Measurements from ENCODE around the gene ARPIN. TPM values are rescaled to one million over a fixed set of nuclear protein-coding genes. Genes with fewer than 3 reads are reported as not detected.

ARPIN gene
- total RNA-seq, 1 experiment from 2014 or later = 8.8 TPM

DNA sequence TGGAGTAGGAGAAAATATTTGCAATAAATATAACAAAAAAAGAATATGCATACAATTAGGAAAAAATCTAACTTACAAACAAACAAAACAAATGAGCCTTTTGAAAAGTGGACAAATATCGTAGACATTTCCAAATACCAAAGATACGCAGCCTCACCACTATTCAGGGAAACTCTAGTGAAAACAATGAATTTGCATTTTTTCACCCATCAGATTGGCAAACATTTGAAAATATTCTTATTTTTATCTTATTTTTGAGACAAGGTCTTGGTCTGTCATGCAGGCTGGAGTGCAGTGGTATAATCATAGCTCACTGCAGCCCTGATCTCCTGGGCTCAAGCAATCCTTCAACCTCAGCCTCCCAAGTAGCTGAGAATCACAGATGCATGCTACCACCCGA is 34.4 kb downstream of the ARPIN start:
- no peak for ATAC-seq
- ChIA-PET POLR2A (no interaction called here), RAD21 (ENCODE audit: low non-redundant PET in 1 of 2, low total read pairs in 2 of 2, uncharacterized antibody in 2 of 2, unreplicated experiment in 2 of 2) (no interaction called here), CTCF (interaction anchor here (5.0 kb wide), 1 partner anchor 117 kb away, joined by 164 read pairs; no protein-coding TSS in a partner anchor)
- no peaks in the 10 kb centered on the region for H3K27me3 ChIP-seq (ENCODE audit: insufficient read depth, low read length)
- no peak overlapping the region for H3K27ac ChIP-seq (ENCODE audit: low read depth, low read length)
- no peaks in the 10 kb centered on the region for H3K79me2 ChIP-seq (ENCODE audit: insufficient read depth, low read length)
- DNase-seq (ENCODE audit: low read depth, low spot score) = no peak
- BruUV-seq (replicated peaks) = no TSS peak
- no peaks in the 10 kb centered on the region for H4K20me1 ChIP-seq (ENCODE audit: insufficient read depth)
- no peak overlapping the region for H2AFZ ChIP-seq (ENCODE audit: low read depth, low read length, poor library complexity, severe bottlenecking)
- intact Hi-C loops (cut with micrococcal nuclease) = no loop called here
- H3K9me3 ChIP-seq (ENCODE audit: control insufficient read depth in 1 of 2, insufficient read depth in 1 of 2, low read depth in 1 of 2, low read length in 2 of 2) = no peaks in the 10 kb centered on the region
- TF ChIP-seq YY1 (IDR thresholded peaks at IDR 0.05; ENCODE audit: extremely low read depth, insufficient replicate concordance, low read depth, low read length) (no peak), CBX3 (IDR thresholded peaks at IDR 0.05; ENCODE audit: low read depth) (no peak), EGR1 (IDR thresholded peaks at IDR 0.05; ENCODE audit: low read depth) (no peak)
- TF ChIP-seq, protein P1, sequence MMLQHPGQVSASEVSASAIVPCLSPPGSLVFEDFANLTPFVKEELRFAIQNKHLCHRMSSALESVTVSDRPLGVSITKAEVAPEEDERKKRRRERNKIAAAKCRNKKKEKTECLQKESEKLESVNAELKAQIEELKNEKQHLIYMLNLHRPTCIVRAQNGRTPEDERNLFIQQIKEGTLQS (IDR thresholded peaks at IDR 0.05) = no peak
- no peaks in the 10 kb centered on the region for H3K4me1 ChIP-seq (ENCODE audit: control insufficient read depth in 1 of 2, insufficient read depth in 2 of 2, low read length in 2 of 2)
- peaks cover 21 to 24% of the 10 kb centered on the region in 2 experiments for H3K36me3 ChIP-seq (ENCODE audit: control insufficient read depth in 1 of 2, insufficient read depth in 2 of 2, low read length in 2 of 2)
- H3K9ac ChIP-seq (ENCODE audit: low read length) = no peak overlapping the region
- H3K9me2 ChIP-seq (ENCODE audit: insufficient read depth) = no peaks in the 10 kb centered on the region
- no peak overlapping the region for H3K4me3 ChIP-seq (replicated peaks in 1 of 2; ENCODE audit: low read depth in 1 of 2, low read length in 2 of 2)
- H3K4me2 ChIP-seq (ENCODE audit: low read length) = no peak overlapping the region

DNA sequence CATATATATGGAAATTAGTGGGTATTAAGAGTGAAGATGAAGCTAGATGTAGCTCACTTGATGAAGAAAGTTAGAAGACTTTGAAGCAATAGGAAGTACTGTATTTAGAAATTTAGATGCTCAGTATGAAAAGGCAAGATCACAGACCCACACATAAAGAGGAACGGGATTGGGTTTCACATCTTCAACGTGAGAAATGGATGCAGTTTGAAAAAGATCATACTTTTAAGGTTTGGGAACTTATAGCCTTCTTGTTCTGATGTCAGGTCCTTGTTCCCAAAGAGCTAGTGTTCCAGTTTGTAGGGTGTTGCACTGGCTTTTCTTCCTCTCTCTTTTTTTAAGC is 35.7 kb downstream of the ARPIN start:
- Histone ChIP-seq H3K9me3 (ENCODE audit: control insufficient read depth in 1 of 2, insufficient read depth in 1 of 2, low read depth in 1 of 2, low read length in 2 of 2) (no peaks in the 10 kb centered on the region), H2AFZ (ENCODE audit: low read depth, low read length, poor library complexity, severe bottlenecking) (no peak overlapping the region), H3K4me2 (ENCODE audit: low read length) (no peak overlapping the region), H3K9me2 (ENCODE audit: insufficient read depth) (no peaks in the 10 kb centered on the region), H3K4me1 (ENCODE audit: control insufficient read depth in 1 of 2, insufficient read depth in 2 of 2, low read length in 2 of 2) (no peaks in the 10 kb centered on the region), H3K4me3 (replicated peaks in 1 of 2; ENCODE audit: low read depth in 1 of 2, low read length in 2 of 2) (no peak overlapping the region), H4K20me1 (ENCODE audit: insufficient read depth) (no peaks in the 10 kb centered on the region), H3K27me3 (ENCODE audit: insufficient read depth, low read length) (no peaks in the 10 kb centered on the region), H3K79me2 (ENCODE audit: insufficient read depth, low read length) (no peaks in the 10 kb centered on the region), H3K9ac (ENCODE audit: low read length) (no peak overlapping the region), H3K27ac (ENCODE audit: low read depth, low read length) (no peak overlapping the region), H3K36me3 (ENCODE audit: control insufficient read depth in 1 of 2, insufficient read depth in 2 of 2, low read length in 2 of 2) (peaks cover 18 to 21% of the 10 kb centered on the region in 2 experiments)
- DNase-seq (ENCODE audit: low read depth, low spot score) (no peak), ATAC-seq (no peak)
- BruUV-seq (replicated peaks) = no TSS peak
- ChIA-PET CTCF (interaction anchor here (0.8 to 5.0 kb wide), 5 partner anchors 11 to 137 kb away, joined by 3 to 164 read pairs (median 4); partner anchors contain the start of gene MESP1), POLR2A (no interaction called here), RAD21 (ENCODE audit: low non-redundant PET in 1 of 2, low total read pairs in 2 of 2, uncharacterized antibody in 2 of 2, unreplicated experiment in 2 of 2) (no interaction called here)
- TF ChIP-seq ZFX (IDR thresholded peaks at IDR 0.05) (no peak), TCF7L2 (IDR thresholded peaks at IDR 0.05; ENCODE audit: borderline replicate concordance, extremely low read depth, insufficient read depth, insufficient read length) (no peak), JUND (IDR thresholded peaks at IDR 0.05) (no peak), ZNF274 (IDR thresholded peaks at IDR 0.05; ENCODE audit: low read depth, low read length) (no peak)
- TF ChIP-seq, protein P1 (IDR thresholded peaks at IDR 0.05) = no peak
- intact Hi-C loops (cut with micrococcal nuclease) = no loop called here
